ENCODE results near the gene LBR. TPM values are rescaled to one million over a fixed set of nuclear protein-coding genes. Genes with fewer than 3 reads are reported as not detected.

LBR gene
- total RNA-seq, 4 donors from 2014 or later, result 82.3 to 157 (median 85.1) TPM

DNA sequence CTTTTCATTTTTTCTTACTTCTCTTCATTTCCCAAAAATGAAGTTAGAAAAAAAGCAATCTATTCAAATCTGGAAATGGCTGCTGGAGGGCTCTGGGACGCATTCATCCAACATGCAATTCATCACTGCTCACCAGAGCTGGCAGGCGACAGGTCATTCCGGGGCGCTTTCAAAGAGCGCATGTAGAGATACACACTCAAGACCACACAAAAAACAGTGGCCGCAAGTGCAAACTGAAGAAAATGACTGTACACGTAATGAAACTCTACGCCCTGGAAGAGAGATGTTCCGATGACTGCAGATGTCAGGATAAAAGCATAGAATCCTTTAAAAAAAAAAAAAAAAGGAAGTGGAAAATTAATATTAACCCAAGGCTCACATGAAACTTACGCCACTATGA, 15.5 kb downstream of the LBR start:
- Histone ChIP-seq H3K27ac (replicated peaks in 1 of 4) (no peak overlapping the region), H3K4me1 (peaks cover 0 to 67% (median 57%) of the 10 kb centered on the region in 4 donors), H3K36me3 (peaks cover 43 to 93% (median 75%) of the 10 kb centered on the region in 4 donors), H3K4me3 (no peak overlapping the region), H3K27me3 (no peaks in the 10 kb centered on the region), H3K9me3 (no peaks in the 10 kb centered on the region)
- intact Hi-C loops (cut with DNase I), result no loop called here
- 83% methylated on average over 10 of the region's 10 CpGs for WGBS
- TF ChIP-seq POLR2AphosphoS5 (IDR thresholded peaks at IDR 0.05), result no peak
- TF ChIP-seq POLR2A (IDR thresholded peaks at IDR 0.05; ENCODE audit: low read depth), result no peak
- no peak for TF ChIP-seq EP300 (IDR thresholded peaks at IDR 0.05)
- TF ChIP-seq, protein P1, sequence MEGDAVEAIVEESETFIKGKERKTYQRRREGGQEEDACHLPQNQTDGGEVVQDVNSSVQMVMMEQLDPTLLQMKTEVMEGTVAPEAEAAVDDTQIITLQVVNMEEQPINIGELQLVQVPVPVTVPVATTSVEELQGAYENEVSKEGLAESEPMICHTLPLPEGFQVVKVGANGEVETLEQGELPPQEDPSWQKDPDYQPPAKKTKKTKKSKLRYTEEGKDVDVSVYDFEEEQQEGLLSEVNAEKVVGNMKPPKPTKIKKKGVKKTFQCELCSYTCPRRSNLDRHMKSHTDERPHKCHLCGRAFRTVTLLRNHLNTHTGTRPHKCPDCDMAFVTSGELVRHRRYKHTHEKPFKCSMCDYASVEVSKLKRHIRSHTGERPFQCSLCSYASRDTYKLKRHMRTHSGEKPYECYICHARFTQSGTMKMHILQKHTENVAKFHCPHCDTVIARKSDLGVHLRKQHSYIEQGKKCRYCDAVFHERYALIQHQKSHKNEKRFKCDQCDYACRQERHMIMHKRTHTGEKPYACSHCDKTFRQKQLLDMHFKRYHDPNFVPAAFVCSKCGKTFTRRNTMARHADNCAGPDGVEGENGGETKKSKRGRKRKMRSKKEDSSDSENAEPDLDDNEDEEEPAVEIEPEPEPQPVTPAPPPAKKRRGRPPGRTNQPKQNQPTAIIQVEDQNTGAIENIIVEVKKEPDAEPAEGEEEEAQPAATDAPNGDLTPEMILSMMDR (IDR thresholded peaks at IDR 0.05), result no peak
- DNase-seq (ENCODE audit: extremely low spot score), result no peak

DNA sequence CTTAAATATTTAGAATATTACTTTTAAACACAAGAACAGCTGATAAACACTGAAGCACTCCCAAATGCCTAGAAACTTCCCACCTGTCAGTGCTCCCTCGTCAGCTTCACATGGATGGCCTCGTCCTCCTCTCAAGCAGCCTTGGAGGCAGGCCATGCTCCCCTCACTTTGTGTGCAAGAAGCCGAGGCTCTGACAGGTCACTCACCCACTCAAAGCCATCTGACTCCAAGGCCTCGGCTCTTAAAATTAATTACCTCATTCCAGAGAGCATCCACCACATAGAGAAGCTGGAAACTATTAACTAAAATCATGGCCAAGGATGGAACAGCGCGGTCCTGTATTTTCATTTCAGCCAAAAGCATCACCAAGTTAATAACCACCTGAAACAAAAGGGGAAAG, 17.8 kb downstream of the LBR start:
- intact Hi-C loops (cut with DNase I), result no loop called here
- WGBS, result 37% methylated on average over 6 of the region's 6 CpGs
- TF ChIP-seq, protein P1 (IDR thresholded peaks at IDR 0.05), result no peak
- no peak for TF ChIP-seq POLR2A (IDR thresholded peaks at IDR 0.05; ENCODE audit: low read depth)
- TF ChIP-seq EP300 (IDR thresholded peaks at IDR 0.05), result no peak
- no peak for TF ChIP-seq POLR2AphosphoS5 (IDR thresholded peaks at IDR 0.05)
- peaks cover 0 to 55% (median 42%) of the 10 kb centered on the region in 4 donors for H3K4me1 ChIP-seq
- no peak for DNase-seq (ENCODE audit: extremely low spot score)
- H3K27me3 ChIP-seq, result no peaks in the 10 kb centered on the region
- H3K27ac ChIP-seq (replicated peaks in 1 of 4), result peak overlapping the region in 2 of 4 donors; percentile 23 to 33
- peaks cover 40 to 93% (median 79%) of the 10 kb centered on the region in 4 donors for H3K36me3 ChIP-seq
- no peaks in the 10 kb centered on the region for H3K9me3 ChIP-seq
- H3K4me3 ChIP-seq, result no peak overlapping the region

DNA sequence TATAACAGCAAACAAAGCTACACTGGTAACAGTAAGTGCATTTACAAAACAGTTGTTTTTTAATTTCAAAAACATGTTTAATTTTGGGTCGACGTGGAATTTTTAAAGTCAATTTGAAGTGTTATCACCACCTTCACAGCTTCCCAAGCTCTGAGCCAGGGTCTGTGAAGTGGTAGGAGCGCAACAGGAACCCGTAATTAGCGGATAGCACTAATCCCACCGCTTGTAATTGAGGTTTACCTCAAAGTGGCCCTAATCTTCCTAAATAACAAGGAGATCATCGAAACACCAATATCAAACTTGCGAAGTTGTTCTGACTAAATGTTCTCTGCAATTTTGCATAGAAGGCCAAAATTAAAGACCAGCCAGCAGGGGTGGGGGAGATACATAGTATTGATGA, 18.8 kb downstream of the LBR start:
- H3K4me3 ChIP-seq, result no peak overlapping the region
- H3K27me3 ChIP-seq, result no peaks in the 10 kb centered on the region
- H3K36me3 ChIP-seq, result peaks cover 42 to 93% (median 77%) of the 10 kb centered on the region in 4 donors
- no peaks in the 10 kb centered on the region for H3K9me3 ChIP-seq
- intact Hi-C loops (cut with DNase I), result no loop called here
- H3K27ac ChIP-seq (replicated peaks in 1 of 4), result no peak overlapping the region
- DNase-seq (ENCODE audit: extremely low spot score), result no peak
- WGBS, result 87% methylated on average over 8 of the region's 8 CpGs
- H3K4me1 ChIP-seq, result peaks cover 0 to 45% (median 32%) of the 10 kb centered on the region in 4 donors
- TF ChIP-seq POLR2AphosphoS5 (IDR thresholded peaks at IDR 0.05) (no peak), EP300 (IDR thresholded peaks at IDR 0.05) (no peak), POLR2A (IDR thresholded peaks at IDR 0.05; ENCODE audit: low read depth) (no peak)
- TF ChIP-seq, protein P1 (IDR thresholded peaks at IDR 0.05), result no peak

DNA sequence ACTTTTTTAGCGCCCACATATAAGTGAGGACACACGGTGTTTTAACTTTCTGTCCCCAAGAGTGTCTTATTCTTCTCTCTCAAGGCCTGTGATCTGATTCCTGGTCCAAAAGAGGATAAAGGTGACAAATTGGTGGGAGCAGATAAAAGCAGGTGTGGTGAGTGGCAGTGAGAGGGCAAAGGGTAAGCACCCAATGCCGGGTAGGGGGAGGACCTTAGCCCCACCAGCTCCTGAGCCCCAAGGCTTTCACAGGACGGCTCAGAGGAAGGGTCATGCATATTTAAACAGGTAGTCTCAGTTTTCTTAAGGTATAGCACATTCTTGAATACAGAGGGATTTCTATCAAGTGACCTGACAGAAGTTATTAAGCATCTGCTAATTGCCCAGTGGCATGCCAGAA, 19.6 kb downstream of the LBR start:
- intact Hi-C loops (cut with DNase I), result no loop called here
- Histone ChIP-seq H3K36me3 (peaks cover 43 to 95% (median 74%) of the 10 kb centered on the region in 4 donors), H3K9me3 (no peaks in the 10 kb centered on the region), H3K4me1 (peaks cover 0 to 37% (median 26%) of the 10 kb centered on the region in 4 donors), H3K27ac (replicated peaks in 1 of 4) (no peak overlapping the region), H3K27me3 (no peaks in the 10 kb centered on the region), H3K4me3 (no peak overlapping the region)
- WGBS, result 84% methylated on average over 4 of the region's 4 CpGs
- no peak for DNase-seq (ENCODE audit: extremely low spot score)
- TF ChIP-seq POLR2A (IDR thresholded peaks at IDR 0.05; ENCODE audit: low read depth), result no peak

DNA sequence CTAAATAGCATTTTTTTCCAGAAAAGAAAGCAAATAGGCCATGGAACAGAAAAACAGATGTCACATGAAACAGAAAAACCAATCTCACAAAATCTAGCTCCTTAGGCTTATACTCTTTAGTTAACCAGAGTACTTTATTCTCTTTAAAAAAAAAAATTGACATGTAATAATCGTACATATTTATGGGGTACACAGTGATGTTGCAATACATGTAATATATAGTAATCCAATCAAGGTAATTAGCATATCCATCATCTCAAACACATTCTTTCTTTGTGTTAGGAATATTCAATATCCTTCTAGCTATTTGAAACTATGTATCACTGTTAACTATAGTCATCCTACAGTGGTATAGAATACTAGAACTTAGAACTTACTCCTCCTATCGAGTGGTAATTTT, 20.1 kb downstream of the LBR start:
- no peak overlapping the region for H3K27ac ChIP-seq (replicated peaks in 1 of 4)
- no peak for TF ChIP-seq POLR2A (IDR thresholded peaks at IDR 0.05; ENCODE audit: low read depth)
- TF ChIP-seq POLR2AphosphoS5 (IDR thresholded peaks at IDR 0.05), result no peak
- TF ChIP-seq EP300 (IDR thresholded peaks at IDR 0.05), result no peak
- TF ChIP-seq, protein P1 (IDR thresholded peaks at IDR 0.05), result no peak
- WGBS, result 98% methylated on average over 2 of the region's 2 CpGs

More for the DNA sequence above, 20.1 kb downstream of the LBR start:
- Histone ChIP-seq H3K9me3 (no peaks in the 10 kb centered on the region), H3K4me1 (peaks cover 0 to 32% (median 21%) of the 10 kb centered on the region in 4 donors), H3K4me3 (no peak overlapping the region), H3K36me3 (peaks cover 43 to 95% (median 74%) of the 10 kb centered on the region in 4 donors), H3K27me3 (no peaks in the 10 kb centered on the region)
- DNase-seq (ENCODE audit: extremely low spot score), result no peak
- intact Hi-C loops (cut with DNase I), result no loop called here

All from esophagus muscularis mucosa (tissue), 4 donors.